ENCODE results near the gene PHF1. TPM values are rescaled to one million over a fixed set of nuclear protein-coding genes. Genes with fewer than 3 reads are reported as not detected.

The PHF1 gene
- total and polyA plus RNA-seq, 2 of the 13 experiments (the other 11 are each of a cell fraction or from before 2014, with no cell fraction given) = 25.4 to 61.9 TPM

DNA sequence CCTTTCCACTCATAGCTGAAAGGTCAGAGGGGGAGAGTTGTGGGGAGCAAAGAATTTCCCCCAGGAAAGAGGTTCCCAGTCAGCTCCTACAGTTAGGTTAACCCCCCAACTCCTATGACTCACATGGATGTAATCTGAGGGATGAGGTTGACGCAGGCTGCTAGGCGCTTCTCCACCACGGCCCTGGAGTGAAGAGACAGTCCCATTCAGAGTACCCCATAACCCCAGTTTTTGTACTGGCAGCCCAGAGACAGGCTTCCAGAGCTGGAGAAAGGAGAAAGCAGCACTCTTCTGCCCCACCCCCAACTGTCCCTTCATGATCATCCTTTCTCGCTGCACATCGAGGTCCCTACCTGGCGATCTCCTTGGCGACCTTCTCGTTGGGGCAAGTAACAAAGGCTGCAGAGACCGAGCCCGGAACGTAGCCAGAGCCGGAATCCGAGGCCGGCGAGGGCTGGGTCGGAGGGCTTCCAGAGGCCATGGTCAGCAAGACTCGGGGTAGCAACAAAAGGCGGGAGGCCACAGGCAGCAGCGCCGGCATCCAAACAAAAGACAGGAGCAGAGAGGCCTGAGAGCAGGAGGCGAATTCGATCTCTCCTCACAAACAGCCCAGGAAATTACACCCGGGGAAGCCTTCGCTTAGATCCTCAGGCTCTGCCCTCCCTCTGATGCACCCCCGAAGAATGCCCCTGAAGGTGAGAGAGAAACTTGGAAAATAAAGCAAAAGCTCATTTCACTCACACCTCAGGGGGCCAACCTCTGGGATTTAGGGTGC, 6.5 kb downstream of the PHF1 start (continued):
- no peak for TF ChIP-seq TBL1XR1 (IDR thresholded peaks at IDR 0.05; ENCODE audit: borderline replicate concordance, low read length, partially characterized antibody)
- TF ChIP-seq IRX3 (CRISPR knock-in tag; IDR thresholded peaks at IDR 0.05; ENCODE audit: borderline replicate concordance, low read depth) = no peak
- TF ChIP-seq, protein P1, sequence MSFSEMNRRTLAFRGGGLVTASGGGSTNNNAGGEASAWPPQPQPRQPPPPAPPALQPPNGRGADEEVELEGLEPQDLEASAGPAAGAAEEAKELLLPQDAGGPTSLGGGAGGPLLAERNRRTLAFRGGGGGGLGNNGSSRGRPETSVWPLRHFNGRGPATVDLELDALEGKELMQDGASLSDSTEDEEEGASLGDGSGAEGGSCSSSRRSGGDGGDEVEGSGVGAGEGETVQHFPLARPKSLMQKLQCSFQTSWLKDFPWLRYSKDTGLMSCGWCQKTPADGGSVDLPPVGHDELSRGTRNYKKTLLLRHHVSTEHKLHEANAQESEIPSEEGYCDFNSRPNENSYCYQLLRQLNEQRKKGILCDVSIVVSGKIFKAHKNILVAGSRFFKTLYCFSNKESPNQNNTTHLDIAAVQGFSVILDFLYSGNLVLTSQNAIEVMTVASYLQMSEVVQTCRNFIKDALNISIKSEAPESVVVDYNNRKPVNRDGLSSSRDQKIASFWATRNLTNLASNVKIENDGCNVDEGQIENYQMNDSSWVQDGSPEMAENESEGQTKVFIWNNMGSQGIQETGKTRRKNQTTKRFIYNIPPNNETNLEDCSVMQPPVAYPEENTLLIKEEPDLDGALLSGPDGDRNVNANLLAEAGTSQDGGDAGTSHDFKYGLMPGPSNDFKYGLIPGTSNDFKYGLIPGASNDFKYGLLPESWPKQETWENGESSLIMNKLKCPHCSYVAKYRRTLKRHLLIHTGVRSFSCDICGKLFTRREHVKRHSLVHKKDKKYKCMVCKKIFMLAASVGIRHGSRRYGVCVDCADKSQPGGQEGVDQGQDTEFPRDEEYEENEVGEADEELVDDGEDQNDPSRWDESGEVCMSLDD (CRISPR knock-in tag; IDR thresholded peaks at IDR 0.05; ENCODE audit: borderline replicate concordance) = no peak; the same call in 1 of the 2 replicates
- TF ChIP-seq ZIK1 (CRISPR knock-in tag; IDR thresholded peaks at IDR 0.05; ENCODE audit: borderline replicate concordance, low read depth) = no peak
- no peak for TF ChIP-seq ARNTL (CRISPR knock-in tag; IDR thresholded peaks at IDR 0.05)
- no peak for TF ChIP-seq ZNF329 (CRISPR knock-in tag; IDR thresholded peaks at IDR 0.05; ENCODE audit: low read depth)
- TF ChIP-seq SAFB2 (CRISPR knock-in tag; IDR thresholded peaks at IDR 0.05; ENCODE audit: borderline replicate concordance, low read depth) = no peak
- TF ChIP-seq, protein P2, sequence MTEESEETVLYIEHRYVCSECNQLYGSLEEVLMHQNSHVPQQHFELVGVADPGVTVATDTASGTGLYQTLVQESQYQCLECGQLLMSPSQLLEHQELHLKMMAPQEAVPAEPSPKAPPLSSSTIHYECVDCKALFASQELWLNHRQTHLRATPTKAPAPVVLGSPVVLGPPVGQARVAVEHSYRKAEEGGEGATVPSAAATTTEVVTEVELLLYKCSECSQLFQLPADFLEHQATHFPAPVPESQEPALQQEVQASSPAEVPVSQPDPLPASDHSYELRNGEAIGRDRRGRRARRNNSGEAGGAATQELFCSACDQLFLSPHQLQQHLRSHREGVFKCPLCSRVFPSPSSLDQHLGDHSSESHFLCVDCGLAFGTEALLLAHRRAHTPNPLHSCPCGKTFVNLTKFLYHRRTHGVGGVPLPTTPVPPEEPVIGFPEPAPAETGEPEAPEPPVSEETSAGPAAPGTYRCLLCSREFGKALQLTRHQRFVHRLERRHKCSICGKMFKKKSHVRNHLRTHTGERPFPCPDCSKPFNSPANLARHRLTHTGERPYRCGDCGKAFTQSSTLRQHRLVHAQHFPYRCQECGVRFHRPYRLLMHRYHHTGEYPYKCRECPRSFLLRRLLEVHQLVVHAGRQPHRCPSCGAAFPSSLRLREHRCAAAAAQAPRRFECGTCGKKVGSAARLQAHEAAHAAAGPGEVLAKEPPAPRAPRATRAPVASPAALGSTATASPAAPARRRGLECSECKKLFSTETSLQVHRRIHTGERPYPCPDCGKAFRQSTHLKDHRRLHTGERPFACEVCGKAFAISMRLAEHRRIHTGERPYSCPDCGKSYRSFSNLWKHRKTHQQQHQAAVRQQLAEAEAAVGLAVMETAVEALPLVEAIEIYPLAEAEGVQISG (CRISPR knock-in tag; IDR thresholded peaks at IDR 0.05) = no peak
- TF ChIP-seq ZNF713 (CRISPR knock-in tag; IDR thresholded peaks at IDR 0.05) = no peak; the same call in 1 of the 2 replicates
- TF ChIP-seq MTA3 (CRISPR knock-in tag; IDR thresholded peaks at IDR 0.05) = no peak
- no peak for TF ChIP-seq TEAD3 (CRISPR knock-in tag; optimal IDR thresholded peaks at IDR 0.05; ENCODE audit: borderline replicate concordance)
- no peak for TF ChIP-seq KLF12 (CRISPR knock-in tag; IDR thresholded peaks at IDR 0.05; ENCODE audit: borderline replicate concordance)
- TF ChIP-seq SP1 (IDR thresholded peaks at IDR 0.05) = no peak
- TF ChIP-seq SP1 (CRISPR knock-in tag; IDR thresholded peaks at IDR 0.05) = no peak
- TF ChIP-seq MZF1 (CRISPR knock-in tag; IDR thresholded peaks at IDR 0.05; ENCODE audit: borderline replicate concordance) = no peak
- TF ChIP-seq RFXANK (CRISPR knock-in tag; IDR thresholded peaks at IDR 0.05) = no peak
- TF ChIP-seq ZFP62 (CRISPR knock-in tag; IDR thresholded peaks at IDR 0.05) = no peak
- TF ChIP-seq ZFP90 (CRISPR knock-in tag; IDR thresholded peaks at IDR 0.05; ENCODE audit: borderline replicate concordance) = no peak
- no peak for TF ChIP-seq ZNF766 (CRISPR knock-in tag; IDR thresholded peaks at IDR 0.05; ENCODE audit: borderline replicate concordance)
- TF ChIP-seq, protein P3, sequence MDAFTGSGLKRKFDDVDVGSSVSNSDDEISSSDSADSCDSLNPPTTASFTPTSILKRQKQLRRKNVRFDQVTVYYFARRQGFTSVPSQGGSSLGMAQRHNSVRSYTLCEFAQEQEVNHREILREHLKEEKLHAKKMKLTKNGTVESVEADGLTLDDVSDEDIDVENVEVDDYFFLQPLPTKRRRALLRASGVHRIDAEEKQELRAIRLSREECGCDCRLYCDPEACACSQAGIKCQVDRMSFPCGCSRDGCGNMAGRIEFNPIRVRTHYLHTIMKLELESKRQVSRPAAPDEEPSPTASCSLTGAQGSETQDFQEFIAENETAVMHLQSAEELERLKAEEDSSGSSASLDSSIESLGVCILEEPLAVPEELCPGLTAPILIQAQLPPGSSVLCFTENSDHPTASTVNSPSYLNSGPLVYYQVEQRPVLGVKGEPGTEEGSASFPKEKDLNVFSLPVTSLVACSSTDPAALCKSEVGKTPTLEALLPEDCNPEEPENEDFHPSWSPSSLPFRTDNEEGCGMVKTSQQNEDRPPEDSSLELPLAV (CRISPR knock-in tag; conservative IDR thresholded peaks at IDR 0.05; ENCODE audit: low read depth) = no peak
- no peak for TF ChIP-seq MXI1 (IDR thresholded peaks at IDR 0.05; ENCODE audit: borderline replicate concordance, low read depth, low read length)
